ENCODE data around the gene SMYD3.

- no peak for TF ChIP-seq POLR2AphosphoS5 (IDR thresholded peaks at IDR 0.05; ENCODE audit: low read depth, low read length)
- no peak for TF ChIP-seq REST (IDR thresholded peaks at IDR 0.05; ENCODE audit: insufficient read depth in 1 of 2, low read depth in 2 of 2, low read length in 2 of 2)
- TF ChIP-seq TAF1 (IDR thresholded peaks at IDR 0.05; ENCODE audit: borderline replicate concordance, insufficient read depth, low read length), result no peak
- no peak for TF ChIP-seq SIN3A (IDR thresholded peaks at IDR 0.05; ENCODE audit: borderline replicate concordance, insufficient read depth, low read length)
- no peak for TF ChIP-seq FOXP2 (optimal IDR thresholded peaks at IDR 0.05; ENCODE audit: borderline replicate concordance, extremely low read depth, extremely low read length, insufficient read depth)
Measured at GRCh38 chr1:246213036-246213435, 294.0 kb downstream of the SMYD3 start.
